ENCODE measurements around the gene SUPT6H.
"Not testable (repeated sequence)": the region's sequence is repeated elsewhere in the genome, so short reads cannot be mapped to it uniquely, and the experiment has no call there.

SUPT6H gene

GRCh38 chr17:28648698-28649097 is 13.3 kb upstream of the SUPT6H start:
- no peak for DNase-seq (ENCODE audit: low spot score)

DNA sequence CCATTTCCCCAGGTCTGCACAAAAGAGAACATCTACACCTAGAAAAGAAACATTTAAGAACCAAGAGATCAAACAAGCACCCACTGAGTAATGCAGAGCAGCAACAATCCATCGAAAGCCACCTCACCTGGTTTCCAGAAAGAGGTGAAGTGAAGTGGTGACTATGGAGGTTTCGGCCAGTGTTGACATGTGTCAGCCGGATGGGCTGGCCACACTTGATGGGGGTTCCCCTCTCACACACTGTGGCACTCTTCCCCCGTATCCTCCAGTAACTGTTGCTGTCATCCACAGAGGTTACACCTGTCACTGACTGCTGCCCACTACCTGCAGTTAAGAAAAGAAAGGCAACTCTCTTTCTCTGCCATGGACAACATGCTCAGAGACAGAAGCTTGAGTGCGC is 6.8 kb upstream of the SUPT6H start:
- no peak for DNase-seq (ENCODE audit: low spot score)

DNA sequence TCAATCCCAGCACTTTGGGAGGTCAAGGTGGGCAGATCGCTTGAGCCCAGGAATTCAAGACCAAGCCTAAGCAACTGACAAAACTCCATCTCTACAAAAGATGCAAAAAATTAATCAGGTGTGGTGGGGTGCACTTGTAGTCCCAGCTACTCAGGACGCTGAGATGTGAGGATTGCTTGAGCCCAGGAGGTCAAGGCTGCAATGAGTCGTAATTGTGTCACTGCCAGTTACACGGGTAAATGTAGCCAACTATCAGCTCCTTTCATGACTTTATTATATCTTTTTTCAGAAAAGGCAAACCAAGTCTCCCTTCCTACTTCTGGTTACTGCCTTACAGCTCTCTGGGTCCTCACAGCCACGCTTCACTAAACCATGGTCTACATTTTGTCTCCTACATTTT is 4.2 kb upstream of the SUPT6H start:
- DNase-seq (ENCODE audit: low spot score), result no peak

DNA sequence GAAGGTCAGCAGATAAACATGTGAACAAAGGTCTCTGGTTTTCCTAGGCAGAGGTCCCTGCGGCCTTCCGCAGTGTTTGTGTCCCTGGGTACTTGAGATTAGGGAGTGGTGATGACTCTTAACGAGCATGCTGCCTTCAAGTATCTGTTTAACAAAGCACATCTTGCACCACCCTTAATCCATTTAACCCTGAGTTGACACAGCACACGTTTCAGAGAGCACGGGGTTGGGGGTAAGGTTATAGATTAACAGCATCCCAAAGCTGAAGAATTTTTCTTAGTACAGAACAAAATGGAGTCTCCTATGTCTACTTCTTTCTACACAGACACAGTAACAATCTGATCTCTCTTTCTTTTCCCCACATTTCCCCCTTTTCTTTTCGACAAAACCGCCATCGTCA is 3.7 kb upstream of the SUPT6H start:
- DNase-seq (ENCODE audit: low spot score), result not testable (repeated sequence)

DNA sequence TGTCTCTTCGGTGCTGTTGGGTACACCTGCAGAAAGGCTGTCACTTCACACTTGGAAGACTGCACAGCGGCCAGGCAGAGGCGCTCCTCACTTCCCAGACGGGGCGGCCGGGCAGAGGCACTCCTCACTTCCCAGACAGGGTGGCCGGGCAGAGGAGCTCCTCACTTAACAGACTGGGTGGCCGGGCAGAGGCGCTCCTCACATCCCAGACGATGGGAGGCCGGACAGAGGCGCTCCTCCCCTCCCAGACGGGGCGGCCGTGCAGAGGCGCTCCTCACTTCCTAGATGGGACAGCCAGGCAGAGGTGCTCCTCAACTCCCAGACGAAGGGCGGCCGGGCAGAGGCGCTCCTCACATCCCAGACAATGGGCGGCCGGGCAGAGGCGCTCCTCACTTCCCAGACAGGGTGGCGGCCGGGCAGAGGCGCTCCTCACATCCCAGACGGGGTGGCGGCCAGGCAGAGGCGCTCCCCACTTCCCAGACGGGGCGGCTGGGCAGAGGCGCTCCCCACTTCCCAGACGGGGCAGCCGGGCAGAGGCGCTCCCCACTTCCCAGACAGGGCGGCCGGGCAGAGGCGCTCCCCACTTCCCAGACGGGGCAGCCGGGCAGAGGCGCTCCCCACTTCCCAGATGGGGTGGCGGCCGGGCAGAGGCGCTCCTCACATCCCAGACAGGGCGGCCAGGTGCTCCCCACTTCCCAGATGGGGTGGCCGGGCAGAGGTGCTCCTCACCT is 3.1 kb upstream of the SUPT6H start:
- DNase-seq (ENCODE audit: low spot score), result not testable (repeated sequence)

DNA sequence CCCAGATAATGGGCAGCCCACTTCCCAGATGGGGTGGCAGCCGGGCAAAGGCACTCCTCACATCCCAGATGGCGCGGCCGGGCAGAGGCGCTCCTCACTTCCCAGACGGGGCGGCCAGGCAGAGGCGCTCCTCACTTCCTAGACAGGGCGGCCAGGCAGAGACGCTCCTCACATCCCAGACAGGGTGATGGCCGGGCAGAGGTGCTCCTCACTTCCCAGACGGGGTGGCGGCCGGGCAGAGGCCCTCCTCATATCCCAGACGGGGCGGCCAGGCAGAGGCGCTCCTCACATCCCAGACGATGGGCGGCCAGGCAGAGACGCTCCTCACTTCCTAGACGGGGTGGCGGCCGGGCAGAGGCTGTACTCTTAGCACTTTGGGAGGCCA is 2.5 kb upstream of the SUPT6H start:
- not testable (repeated sequence) for DNase-seq (ENCODE audit: low spot score)

- DNase-seq (ENCODE audit: low spot score), result no peak
Measured at GRCh38 chr17:28662527-28662829, 473 bp downstream of the SUPT6H start.

DNA sequence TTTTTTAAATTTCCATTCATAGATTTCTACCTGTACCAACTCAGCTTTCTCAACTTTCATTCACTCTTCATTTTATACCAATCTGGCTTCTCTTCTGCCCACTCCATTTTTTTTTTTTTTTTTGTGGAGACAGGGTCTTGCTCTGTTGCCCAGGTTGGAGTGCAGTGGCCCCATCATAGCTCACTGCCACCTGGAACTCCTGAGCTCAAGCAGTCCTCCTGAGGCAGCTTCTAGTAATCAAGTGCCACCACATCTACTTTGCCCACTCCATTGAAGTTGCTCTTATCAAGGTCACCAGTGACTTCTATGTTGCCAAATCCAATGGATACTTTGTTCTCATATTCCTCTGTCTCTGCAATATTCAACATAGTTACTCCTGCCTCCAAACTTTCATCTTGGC is 1.7 kb downstream of the SUPT6H start:
- DNase-seq (ENCODE audit: low spot score), result no peak

DNA sequence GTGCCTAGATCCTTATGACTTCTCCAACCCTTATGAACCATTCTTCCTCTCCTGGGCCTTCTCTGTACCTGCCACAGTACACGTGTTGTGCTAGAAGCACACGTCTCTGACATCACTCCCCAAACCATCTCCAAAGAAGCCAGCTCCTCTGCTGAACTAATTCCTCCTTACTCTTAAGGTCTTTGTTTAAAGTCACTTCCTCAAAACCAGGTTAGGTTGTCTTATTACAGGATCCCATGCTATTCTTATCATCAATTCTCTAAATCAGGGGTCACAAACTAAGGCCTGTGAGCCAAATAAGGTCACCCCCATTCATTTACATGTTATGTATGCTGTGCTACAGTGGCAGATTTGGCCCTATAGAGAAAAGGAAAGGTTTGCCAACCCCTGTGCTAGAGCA is 4.0 kb downstream of the SUPT6H start:
- no peak for DNase-seq (ENCODE audit: low spot score)

DNA sequence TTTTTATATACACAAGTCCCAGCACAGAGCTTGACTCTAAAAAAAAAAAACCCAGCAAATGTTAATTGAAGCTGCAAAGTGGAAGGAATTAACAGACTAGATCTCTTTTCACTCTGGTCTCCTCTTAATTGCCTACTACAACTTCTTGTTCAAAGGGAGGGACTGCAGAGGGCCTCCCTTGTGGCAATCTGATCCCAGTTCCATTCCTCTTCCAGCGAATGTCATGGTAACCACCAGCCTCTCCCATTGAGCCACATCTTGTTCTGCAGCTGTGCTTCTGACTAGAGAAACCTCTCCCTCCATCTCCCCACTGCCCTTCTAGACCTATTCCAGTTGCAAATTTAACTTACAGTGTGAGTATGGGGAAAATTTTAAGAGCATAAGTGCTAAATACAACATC is 5.9 kb downstream of the SUPT6H start:
- no peak for DNase-seq (ENCODE audit: low spot score)

DNA sequence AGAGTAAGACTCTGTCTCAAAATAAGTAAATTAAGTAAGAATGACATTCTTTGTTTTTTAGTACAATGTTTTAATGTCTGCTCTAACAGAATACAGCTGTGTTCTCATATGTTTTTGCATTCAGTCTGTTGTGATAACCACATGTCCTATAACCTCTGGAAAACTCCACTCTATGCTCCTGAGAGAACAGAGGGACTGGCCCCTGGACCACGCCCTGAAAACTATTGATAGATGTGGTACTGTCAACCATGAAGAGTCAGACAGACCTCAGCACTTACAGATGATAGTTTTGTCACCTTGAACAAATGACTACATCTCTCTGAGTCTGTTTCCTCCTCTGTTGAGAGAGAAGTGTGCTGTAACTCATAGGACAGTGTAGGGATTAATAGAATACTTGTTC is 7.9 kb downstream of the SUPT6H start:
- no peak for DNase-seq (ENCODE audit: low spot score)

GRCh38 chr17:28675490-28675889 is 13.5 kb downstream of the SUPT6H start:
- no peak for DNase-seq (ENCODE audit: low spot score)

GRCh38 chr17:28675980-28676379 is 14.0 kb downstream of the SUPT6H start:
- no peak for DNase-seq (ENCODE audit: low spot score)

DNA sequence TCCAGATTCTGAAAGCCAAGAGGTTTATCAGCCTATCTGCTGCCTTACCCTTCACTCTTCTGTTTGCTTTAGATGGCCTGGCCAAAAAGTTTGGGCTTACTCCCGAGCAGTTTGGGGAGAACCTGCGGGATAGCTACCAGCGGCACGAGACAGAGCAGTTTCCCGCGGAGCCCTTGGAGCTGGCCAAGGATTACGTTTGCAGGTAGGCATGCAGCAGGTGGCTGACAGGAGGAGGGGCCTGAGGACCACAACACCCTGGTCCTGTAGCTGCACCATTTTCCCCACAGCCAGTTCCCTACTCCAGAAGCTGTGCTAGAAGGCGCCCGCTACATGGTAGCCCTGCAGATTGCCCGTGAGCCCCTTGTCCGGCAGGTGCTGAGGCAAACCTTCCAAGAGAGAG is 20.6 kb downstream of the SUPT6H start:
- DNase-seq (ENCODE audit: low spot score), result no peak

- no peak for DNase-seq (ENCODE audit: low spot score)
Measured at GRCh38 chr17:28684963-28685362, 23.0 kb downstream of the SUPT6H start.

GRCh38 chr17:28685366-28685765 is 23.4 kb downstream of the SUPT6H start:
- no peak for DNase-seq (ENCODE audit: low spot score)

- DNase-seq (ENCODE audit: low spot score), result no peak
Measured at GRCh38 chr17:28686296-28686695, 24.3 kb downstream of the SUPT6H start.

GRCh38 chr17:28688481-28688880 is 26.5 kb downstream of the SUPT6H start:
- no peak for DNase-seq (ENCODE audit: low spot score)

DNA sequence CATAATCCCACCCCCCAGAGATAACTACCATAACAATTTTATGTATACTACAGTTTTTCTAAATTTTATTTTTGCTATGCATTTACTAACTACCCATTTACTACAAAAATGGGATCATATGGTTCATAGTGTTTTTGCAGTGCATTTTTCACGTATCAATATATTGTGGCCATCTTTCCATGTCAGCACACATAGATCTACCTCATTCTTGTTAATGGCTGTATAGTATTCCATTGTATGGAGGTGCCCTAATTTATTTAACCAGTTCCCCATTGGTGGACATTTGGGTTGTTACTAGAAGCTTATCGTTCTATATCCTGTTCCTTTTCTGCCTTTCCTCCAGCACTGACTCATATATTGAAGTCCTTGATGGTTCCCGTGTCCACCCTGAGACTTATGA is 27.0 kb downstream of the SUPT6H start:
- DNase-seq (ENCODE audit: low spot score), result no peak

- DNase-seq (ENCODE audit: low spot score), result no peak
Measured at GRCh38 chr17:28693869-28694268, 31.9 kb downstream of the SUPT6H start.

GRCh38 chr17:28698253-28698941 is 36.4 kb downstream of the SUPT6H start:
- peak; percentile 27 for DNase-seq (ENCODE audit: low spot score)

- no peak for DNase-seq (ENCODE audit: low spot score)
Measured at GRCh38 chr17:28700278-28700677, 38.3 kb downstream of the SUPT6H start.

- DNase-seq (ENCODE audit: low spot score), result no peak
Measured at GRCh38 chr17:28700830-28701492, 39.0 kb downstream of the SUPT6H start.
